Hematopoietic multipotent progenitor cell treated with erythropoietin and hydrocortisone succinate and interleukin-3 and kit ligand, for 15 days (in vitro differentiated cells): ENCODE results near the gene SOSTDC1.
A peak's percentile ranks its signal among the peaks of the same experiment; 100 is the strongest.

Source experiments
- DNase-seq: peaks from one replicate; pipeline ENCODE4 v3.0.0-alpha.2; 2015; ENCODE audit warnings: low spot score

The SOSTDC1 gene

DNA sequence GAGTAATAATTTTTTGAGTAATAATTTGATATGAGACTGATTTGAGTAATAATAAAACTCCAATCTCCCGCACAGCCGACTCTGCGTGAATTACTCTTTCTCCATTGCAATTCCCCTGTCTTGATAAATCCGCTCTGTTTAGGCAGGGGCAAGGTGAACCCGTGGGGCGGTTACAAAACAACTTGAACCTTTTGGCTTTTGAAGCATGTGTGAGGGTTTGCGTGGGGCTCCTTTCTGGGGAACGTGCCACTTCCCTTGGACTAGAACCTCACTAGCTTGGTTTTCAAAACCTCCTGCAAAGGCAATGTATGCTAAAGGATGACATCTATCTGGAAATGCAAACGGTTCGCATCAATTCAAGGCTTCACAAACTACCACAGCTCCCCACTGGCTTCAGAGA, 45.7 kb downstream of the SOSTDC1 start:
- DNase-seq: no peak

DNA sequence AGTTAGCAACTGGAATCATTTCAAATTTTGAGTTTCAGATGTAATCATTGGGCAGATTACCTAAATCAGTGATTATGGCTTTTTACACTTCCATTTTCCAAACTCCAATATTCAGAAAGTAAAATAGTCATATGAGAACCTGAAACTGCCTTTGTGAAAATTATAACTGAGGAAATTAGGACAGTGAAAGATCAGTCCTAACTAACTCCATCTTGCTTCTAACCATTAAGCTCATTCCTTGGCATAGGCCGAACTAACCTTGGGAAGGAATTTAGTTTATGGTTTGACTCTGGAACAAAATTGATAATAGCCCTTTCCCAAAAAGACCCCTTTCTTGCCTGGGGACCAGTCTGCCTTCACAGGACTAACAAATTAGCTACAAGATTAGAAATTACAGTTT, 46.4 kb downstream of the SOSTDC1 start:
- no peak for DNase-seq

DNA sequence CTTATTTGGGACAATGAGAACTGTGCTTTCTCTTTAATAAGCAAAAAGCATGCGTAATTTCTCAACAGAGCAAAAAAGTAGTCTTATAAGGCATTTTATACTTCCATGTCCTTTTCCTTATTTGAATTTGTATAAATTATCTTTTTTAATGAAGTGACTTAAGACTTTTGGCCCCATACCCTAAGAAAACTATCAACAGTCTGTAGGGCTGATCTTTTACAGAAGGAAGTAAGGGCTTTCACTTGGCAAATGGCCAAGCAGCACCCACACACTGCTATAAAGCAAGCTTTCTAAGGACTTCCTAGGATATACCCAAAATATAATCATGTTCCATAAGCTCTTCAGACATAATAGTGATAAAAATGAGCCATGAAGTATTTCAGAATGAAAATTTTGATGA, 47.6 kb downstream of the SOSTDC1 start:
- peak; percentile 6 for DNase-seq

DNA sequence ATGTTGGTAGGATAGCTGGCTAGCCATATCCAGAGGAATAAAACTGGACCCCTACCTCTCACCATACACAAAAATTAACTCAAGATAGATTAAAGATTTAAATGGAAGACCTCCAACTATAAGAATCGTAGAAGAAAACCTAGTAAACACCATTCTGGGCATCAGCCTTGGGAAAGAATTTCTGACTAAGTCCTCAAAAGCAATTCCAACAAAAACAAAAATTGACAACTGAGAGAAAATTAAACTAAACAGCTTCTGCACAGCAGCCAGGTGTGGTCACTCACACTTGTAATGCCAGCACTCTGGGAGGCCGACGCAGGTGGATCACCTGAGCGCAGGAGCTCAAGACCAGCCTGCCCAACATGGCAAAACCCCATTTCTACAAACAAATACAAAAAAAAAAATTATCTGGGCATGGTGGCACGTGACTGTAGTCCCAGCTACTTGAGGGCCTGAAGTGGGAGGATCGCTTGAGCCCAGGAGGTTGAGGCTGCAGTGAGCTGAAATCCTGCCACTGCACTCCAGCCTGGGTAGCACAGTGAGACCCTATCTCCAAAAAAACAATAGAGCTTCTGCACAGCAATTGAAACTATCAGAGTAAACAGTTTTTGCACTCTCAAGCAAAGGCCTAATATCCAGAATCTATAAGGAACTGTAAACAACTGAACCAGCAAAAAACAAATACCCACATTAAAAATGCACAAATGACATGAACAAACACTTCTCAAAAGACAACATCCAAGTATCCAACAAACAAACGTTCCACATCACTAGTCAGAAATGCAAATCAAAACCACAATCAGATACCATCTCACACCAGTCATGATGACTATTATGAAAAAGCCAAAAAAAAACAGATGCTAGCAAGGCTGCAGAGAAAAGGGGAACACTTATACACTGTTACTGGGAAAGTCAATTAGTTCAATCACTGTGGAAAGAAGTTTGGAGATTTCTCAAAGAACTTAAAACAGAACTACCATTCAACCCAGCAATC, 49.0 kb downstream of the SOSTDC1 start:
- DNase-seq: no peak

DNA sequence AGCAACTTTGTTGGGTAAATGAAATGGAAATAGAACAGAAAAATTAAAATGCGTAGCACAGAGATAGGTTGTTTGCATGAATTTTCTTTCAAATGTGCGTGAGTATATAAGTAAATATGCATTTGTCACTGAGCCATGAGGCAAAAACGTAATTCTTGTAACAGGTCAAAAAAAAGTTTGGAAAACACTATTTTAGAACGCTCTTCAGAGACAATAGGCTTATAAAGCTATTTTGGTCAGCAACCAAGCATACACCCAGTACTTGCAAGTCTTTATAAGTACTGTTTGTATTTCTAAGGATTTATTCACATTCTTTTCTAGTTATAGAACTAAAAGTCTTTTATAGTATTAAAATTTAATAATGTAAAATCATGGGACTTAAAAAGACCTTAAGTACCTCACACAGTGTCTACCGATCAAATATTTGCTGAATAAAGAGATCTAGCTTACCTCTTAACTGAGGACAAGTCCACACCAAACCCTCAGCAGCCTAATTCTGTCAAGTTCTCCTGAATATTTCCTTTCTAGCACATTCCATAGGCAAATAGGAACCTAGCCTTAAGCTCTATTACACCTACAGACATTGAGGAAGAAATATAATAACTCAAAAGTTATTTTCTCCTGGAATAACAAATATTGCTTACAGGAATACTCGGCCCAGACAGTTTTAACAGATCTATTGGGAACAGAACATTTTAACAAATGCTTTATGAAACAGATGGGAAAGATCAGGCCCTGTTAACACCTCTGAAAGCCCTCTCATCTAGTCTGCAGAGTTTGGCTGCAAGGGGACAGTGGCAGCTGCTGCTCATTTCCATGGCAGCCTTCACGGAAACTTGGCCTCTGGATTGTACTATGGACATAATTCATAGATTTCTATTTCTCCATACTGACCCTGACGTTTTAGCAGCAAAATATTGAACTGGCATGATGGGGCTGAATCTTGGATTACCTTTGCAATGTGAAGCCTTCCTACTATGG, 53.0 kb downstream of the SOSTDC1 start:
- DNase-seq: no peak
